ENCODE data around the gene ARFGAP2.

The ARFGAP2 gene

DNA sequence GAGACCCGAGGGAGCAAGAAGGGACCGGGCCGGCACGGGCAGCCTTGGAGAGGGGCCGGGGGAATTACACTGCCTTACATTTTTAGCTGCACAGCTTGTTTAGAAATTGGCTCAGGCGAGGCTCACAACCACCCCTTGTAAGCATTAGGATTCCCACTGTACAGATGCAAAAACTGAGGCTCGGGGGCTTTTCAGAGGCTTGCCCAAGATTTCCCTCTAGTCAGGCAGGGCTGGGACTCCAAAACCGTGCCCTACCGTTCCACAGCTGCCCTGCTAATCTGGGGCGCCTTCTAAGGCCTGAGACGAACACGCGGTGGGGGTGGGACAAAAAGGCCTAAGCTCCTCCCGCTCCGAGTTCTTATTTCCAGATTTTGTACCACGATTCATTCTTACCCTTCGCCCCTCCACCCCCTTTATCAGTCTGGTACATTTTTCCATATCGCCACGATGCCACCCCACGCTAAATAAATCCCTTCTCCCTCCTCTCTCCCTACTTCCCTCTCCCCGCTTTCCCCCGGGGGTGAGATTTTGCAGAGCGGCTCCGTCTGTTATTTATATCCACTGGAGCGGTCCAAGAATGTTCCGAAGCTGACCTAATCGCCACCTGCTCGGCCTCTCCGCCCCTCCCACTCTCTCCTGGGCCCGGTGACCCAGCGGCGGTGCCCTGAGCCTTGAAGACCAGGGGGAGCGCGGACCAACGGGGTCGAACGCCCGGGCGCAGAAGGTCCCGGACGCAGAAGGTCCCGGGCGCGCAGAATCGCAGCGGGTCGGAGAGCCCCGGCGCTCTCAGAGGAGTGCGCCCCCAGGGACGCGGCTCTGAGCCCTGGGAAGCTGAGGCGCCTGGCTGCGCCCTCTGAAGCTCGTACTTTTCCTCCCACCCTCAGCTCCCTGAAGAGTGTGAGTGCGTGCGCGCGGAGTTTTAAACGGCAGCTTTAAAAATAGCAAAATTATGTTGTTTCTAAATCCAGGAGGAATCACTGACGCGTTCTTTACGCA is 10.3 kb upstream of the ARFGAP2 start:
- FAIRE-seq, result no peak

DNA sequence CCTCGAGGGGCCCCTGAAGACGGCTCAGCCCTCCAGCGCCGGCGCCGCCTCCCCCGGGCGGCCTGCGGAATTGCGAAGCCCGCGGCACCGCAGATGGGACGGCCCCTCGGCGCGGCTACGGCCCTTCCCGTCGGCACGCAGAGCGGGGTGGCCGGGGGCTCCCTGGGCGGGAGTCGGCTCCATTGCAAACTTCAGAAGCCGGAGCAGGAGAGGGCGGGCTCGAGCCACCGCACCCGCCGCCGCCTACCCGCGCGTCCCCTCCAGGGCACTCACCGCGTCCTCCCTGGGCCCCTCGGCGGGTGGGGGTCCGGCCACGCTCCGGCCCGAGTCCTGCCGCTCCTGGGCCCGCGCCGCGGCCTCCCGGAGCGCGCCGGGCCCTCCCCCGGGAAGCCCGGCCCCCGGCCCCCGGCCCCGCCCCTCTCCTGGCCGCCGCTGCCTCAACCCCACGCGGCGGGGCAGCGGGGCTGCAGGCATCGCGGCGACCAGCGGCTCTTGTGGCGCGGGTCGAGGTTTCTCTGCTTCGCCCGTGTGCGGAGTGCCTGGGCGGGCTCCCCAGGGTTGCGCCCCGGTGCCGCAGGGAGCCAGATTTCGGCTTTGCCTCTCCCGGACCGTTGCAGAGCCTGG is 9.5 kb upstream of the ARFGAP2 start, which contains the start of gene PACSIN3:
Gene PACSIN3 (minus strand): TSS at position 359 of the 624 bp plus-strand sequence. CDS start 3,707 bp downstream, outside the sequence.
- FAIRE-seq, result no peak

DNA sequence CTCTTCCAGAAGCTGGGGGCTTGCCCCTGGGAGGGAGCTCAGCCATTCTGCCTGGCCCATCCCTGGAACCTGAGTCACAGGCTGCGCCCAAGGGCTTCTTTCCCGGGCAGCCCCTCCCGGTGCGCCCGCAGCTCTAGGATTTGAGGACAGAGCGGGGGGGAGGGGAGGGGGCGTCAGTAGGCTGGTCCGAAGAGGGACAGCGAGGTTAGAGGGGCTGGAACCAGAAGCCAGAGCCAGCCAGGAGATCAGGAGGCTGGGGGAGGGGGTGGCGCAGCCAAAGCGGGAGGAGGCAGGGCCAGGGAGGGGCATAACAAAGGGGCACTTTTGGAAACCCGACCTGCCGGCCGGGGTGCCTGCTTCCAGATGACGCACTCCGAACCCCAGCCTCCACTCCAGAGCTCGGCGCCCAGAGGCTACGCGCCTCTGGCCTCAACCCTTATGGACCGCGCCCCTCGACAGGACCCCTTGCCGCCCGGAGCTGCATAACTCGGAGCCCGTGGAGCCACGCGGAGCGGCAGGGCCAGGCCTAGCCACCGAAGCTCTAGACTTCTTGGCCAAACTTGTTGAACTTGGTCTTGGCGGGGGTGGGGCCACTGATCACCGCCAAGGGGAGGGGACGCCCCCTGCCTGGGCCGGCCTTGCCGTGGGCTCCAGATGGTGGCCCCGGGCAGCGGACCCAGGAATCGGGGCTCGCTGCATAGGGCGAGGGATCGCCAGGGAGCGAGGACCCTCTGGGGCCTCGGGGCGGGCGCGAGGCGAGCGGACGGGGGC is 8.8 kb upstream of the ARFGAP2 start:
- FAIRE-seq, result no peak

DNA sequence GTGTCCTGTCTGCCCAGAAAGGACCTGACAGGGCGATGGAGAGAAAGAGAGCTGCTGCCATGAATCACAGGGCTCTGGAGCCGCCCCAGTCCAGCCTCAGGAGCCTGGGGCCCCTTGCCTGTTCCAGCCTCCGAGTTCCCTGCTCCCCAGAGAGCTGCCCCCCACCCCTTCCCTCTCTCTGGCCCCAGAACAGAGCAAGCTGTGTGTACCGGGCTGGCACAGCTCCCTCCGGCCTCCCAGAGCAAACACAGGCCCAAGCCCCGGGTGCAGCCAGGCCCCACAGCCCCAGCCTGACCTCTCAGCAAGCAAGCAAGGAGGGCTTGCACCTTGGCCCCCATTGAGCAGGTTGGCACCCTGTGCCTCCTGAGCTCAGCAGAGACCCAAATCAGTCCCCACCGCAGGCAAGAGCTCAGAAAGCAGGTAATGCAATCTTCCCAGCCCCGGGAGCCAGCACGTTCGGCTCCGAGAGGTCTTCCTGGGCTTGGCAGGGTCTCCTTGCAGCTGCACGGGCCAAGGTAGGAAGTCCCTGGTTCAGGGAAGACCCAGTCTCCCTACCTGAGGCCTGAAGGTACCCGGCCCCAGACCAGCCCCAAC is 8.1 kb upstream of the ARFGAP2 start:
- FAIRE-seq, result no peak

DNA sequence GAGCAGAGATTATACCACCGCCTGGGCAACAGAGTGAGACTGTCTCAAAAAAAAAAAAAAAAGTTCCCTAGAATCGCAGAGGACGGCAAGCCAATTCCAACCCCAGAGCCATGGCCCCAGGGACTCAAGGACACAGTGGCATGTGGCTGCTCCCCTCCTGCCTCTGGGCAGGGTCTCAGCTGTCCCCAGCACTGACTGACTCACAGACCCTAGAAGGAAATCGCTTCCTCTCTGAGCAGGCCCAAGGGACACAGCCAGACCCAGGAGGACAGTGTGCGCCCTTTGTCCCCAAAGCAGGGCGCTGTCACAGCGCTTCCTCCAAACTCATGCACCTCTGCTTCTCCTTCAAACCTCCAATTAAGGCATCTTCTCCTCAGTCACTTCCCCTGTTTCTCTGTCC is 7.3 kb upstream of the ARFGAP2 start:
- FAIRE-seq, result no peak

DNA sequence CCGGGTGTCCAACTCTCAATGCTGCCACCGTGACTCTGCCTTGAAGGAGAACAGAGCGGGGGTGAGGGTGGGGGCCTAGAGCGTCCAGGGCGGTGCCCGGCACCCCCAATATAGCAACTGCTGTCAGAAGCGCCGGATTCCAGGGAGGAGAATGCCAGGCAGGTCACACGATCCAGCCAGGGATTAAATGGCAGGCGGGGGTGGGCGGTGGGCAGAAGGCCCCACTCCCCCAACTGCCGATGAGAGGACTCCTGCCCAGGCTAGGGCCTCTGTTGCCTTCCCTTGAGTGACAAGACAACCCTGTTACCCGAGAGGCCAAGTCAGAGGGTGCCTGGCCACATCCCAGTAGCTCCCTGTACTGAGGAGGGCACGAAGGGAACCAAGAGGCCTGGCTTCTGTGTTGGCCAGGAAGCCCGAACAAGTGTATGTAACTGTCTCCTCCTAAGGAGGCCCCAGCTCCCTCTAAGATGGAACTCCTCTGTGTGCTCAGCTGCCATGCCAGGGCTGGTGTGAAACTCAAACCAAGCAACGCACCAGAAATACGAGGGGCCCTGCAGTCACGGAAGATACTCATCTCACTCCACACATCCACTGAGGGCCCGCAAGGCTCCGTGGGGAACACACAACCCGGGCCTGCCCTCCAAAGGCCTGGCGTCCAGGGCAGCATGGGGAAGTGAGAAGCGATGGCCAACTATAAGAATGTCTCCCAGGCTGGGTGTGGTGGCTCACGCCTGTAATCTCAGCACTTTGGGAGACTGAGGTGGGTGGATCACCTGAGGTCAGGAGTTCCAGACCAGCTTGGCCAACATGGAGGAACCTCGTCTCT is 6.6 kb upstream of the ARFGAP2 start:
- FAIRE-seq, result no peak

DNA sequence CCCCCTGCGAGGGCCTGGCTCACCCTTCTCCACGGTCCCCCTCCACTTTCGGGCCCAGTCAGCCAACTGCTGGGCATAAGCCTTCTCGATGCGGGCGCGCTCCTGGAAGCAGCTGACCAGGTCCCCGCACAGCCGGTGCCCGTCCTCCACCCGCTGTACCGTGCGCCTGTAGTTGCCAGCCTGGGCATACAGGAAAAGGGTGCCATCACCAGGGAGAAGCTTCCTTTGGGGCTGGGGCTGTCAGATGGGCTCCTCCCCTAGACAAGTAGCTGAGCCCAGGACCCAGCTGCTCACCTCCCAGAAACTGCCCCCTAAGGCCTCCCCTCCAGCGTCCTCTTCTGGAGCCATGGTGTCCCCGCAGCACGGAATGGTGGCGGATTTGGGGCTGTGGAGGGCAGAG is 5.7 kb upstream of the ARFGAP2 start:
- FAIRE-seq, result no peak

DNA sequence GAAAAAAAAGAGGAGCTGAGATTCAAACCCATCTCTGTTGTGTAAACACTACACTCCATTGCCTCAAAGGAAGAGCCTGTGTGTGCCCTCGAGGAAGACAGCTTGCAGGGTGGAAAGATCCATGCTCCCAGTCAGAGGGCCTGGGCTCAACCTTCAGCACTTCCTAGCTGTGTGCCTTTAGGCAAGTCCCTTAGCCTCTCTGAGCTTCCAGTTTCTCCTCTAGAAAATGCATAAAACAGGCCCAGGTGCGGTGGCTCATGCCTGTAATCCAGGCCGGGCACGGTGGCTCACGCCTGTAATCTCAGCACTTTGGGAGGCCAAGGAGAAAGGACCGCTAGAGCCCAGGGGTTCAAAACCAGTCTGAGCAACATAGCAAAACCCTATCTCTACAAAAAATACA is 4.6 kb upstream of the ARFGAP2 start:
- no peak for FAIRE-seq

DNA sequence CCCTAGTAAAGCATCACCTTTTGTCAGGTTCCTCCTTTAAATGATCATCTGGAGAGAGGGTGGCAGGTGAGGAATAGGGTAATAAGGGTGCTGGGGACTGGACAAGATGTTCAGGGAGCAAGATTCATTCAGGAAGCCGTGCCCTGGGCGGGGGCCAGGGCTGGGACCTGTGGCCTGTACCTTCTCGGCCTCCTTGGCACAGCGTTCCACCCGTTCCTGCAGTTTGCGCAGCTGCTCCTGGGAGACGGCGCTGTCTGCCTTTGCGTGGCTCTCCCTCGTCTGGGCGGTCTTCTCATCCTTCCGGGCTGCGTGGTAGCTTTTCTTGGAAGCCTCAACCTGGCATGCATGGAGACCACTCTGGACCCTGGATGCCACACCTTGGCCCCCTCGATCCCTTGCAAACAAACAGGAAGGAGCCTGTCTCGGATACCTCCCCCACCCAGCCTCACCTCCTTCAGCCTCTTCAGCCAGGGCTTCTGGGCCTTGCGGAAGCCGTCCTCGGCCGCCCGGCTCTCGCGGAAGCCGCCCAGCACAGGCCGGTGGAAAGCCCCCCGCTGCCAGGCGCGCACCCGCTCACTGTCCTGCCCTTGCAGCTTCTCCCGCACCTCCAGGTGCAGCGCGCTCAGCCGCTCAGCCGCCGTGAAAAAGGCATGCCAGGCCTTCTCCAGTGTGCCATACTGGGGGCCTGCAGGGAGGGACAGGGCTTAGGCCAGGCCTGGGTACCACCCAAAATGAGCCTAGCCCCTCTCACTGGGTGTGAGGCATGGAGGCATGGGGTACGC is 3.5 kb upstream of the ARFGAP2 start:
- no peak for FAIRE-seq

DNA sequence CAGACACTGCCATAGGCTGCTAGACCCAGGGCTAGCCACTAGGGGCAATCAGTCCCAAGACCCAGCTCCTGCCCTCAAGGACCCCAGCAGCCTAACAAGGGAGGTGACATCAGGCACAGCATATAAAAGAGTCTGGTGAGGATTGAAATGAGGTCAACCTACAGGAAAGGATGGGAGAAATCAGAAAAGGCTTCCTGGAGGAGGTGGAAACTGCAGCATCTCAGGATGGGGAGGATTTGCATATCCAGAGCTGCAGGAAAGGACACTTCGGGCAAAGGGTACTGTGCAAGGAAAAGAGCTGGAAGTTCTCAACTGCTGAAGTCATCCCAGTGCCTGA is 2.9 kb upstream of the ARFGAP2 start:
- no peak for FAIRE-seq

DNA sequence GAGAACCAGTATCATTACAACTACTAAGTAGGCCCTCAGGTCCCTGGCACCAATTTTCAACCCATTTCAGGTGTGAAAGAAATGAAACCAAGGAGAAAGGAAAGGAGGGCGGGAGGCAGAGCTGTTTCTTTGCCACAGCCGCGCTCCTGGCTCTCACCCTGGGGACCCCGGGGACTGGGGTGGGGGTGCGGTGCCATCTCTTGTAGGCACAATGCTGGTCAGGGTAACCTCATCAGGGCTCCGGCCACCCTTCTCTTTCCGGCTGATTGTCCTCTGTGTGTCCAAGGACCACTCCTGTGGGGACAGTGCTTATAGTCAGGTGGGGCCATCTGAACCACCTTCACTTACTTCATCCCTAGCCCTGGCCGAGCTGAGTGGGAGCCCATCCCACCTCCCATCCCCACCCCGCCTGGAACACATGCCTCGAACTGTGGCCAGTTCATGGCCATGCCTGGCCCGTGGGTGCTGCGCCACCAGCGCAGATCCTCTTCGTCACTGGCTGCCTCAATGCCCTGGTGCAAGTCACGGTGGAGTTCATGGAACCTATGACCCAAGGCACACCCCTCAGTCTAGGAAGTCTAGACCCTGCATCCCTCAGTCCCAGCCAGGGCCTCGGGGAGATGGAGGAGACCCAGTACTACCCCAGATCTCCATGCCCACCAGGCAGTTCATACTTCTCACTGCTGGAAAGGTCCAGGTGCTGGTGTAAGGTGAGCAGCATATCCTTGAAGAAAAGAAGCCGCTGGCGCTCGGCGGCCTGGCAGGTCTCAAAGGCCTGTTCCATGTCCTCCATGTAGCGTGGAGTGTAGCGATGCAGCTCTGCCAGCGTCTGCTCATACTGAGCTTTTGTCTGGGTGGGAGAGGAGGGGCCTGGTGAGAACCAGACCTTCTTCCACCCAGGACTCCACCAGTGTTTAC is 2.3 kb upstream of the ARFGAP2 start:
- no peak for FAIRE-seq

DNA sequence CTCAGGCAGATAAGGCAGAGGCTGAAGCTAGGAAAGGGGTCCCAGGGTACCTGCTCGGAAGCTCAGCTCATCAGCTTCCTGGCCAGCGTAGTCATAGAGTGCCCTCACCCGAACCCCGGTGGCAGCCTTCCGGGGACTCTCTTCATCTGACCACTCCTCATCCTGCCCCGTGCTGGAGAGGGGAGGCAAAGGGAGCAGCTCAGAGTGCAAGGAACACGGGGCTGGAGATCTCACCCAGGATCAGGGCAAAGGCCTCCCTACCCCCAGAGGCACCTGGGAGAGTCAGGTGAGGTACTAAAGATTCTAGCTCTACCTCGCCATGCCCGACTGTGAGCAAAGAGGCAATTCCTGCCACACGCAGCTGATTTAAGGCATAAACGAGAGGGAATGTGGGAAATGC is 1.6 kb upstream of the ARFGAP2 start:
- FAIRE-seq, result no peak

DNA sequence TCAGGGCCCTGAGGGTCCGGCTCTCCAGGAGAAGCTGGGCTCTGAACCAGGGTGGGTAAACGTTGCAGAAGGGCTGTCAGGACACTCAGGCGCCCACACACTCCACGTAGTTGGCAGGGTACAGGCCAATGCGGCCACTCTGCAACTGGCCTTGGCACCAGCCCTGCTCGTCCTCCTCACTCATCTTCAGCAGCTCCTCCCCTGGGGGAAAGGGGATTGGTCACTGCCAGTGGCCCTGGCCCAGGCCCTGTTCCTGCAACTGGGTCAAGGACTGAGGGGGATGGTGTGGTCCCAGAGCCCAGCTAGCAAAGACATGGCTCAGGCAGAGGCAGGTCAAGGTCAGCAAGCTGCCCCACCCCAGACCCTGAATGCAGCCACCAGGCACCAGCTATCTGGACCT is 1.2 kb upstream of the ARFGAP2 start:
- FAIRE-seq, result no peak

DNA sequence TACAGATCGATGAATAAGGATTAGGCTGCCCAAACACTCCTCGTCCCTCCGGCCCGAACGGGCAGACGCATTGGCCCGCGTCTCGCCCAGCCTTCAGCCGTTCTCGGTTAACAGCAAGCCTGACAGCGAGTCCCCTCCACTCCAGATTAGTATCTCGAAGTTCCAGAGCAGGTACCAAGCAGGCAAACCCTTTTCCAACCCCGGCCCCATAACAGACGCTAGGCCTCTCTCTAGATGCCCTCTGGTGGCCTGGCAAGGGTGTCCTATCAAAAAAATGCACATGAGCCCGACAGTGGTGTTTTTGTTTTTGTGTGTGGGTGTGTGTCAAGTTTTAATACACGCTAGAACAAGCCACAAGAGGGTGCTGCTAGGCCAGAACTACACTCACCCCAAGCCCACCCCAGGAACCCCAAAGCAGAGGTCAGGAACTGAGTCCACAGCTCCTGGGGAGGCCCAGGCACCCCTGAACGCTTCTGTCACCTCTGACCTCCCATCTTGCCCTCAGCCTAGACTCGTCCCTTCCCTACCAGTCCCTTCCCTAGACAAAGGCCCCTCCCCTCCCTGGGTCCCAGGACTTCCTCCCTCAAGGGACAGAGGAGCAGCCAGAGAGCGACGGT is 658 bp upstream of the ARFGAP2 start:
- FAIRE-seq, result no peak

DNA sequence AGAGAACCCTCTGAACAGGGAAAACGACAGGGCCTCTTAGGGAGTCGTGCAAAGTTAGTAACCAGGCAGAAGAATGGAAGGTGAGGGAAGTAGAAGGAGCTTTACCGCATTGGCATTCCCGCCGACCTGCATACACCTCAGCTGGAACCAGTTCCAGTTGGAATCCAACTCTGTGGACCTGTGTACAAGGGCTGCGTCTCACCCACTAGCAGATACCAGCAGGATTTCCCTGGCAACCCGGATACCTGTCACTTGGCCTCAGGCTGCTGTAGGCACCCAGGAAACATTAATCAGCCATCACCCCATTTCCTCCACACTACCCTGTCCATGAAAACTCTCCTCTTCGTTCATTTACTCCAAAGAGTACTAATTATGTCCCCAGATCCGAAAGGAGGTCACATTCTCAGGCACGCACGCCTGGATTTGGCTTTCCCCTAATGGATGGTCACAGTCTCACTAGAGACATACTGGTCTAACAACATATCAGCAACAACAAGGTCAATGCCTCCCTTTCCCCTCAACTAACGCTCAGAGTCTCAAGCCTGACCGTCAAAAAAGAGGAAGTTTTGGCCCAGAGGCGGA is 842 bp downstream of the ARFGAP2 start:
- FAIRE-seq, result no peak

DNA sequence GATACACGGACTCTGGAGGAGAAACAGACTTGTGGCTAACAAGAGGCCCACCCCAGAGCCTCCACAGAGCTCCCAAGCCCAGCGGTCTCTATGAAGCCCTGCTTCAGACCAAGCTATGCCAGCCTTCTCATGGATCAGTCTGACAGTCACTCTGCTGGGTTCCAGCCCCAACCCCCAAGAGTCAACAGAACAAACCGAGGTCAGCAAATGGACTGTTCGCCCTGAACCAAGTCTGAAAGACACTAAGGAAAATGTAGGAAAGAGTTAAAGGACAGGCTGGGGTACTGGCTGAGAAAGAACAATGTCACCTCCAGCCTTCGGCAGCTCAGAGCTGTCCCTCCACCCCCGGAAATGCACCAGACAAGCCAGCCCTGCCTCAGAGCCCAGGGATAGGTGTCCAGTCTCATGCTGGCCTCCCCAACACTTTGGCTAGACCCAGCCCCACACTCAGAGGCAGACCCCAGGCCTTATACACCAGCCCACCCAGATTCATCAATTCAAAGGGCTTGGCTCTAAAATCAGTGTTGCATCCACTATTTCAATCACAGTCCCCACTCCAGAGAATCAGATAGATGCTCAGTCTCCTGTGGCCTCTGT is 3.8 kb downstream of the ARFGAP2 start:
- FAIRE-seq, result no peak

DNA sequence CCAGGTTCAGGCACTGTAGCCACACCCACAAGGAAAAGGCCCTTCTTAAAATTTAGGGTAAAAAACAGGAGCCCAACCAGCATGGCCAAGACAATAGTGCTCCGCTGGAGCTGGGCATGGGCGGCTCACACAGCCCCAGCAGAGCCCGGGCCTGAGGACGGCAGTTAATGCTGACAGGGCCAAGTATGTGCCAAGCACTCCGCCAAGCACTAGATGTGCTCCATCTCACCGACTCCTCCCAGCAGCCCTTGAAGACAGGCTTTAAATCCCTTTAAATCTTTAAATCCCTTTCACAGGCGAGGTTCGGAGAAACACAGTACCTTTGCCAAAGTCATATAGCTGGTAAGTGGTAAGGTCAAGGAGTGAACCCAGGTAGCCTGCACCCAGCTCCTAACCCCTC is 4.8 kb downstream of the ARFGAP2 start:
- no peak for FAIRE-seq

DNA sequence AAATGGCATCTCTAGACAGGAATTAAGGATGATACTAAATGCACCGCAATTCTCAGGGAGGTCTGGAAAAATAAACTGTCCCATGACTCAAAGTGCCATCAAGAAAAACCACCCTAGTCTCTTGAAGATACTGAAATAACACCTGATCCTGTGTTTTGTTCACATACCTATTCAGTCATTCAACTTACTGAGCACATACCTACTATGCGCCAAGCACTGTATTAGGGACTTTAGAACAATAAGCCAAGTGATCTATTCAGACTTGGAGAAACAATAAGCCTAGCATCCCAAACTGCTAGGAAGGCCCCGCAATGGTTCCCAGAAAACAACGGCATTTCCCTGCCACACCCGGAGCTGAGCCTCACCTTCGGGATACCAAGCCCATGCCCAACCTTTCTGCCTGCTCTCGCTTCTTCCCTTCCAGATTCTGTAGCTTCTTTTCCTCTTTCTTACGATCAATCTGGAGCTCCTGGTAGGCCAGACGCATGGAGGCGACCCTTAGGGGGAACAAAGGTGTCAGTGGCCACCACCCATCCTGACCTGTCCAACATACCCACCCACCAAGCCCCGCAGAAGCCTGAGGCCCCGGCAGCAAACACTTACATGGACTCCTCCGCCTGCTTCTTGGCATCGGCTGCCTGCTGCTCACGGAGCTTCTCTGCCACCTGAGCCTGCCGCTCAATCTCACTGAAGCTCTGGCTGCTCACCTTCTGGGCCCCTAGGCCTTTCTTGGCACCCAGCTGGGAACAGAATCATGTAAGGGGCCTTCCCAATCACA is 5.4 kb downstream of the ARFGAP2 start:
- no peak for FAIRE-seq
